Hindlimb muscle (tissue), 1 donor: ENCODE measurements around the gene NCOA5. TPM values are rescaled to one million over a fixed set of nuclear protein-coding genes. Genes with fewer than 3 reads are reported as not detected.

Experiments
- DNase-seq: peaks from one replicate; pipeline ENCODE4 v3.0.0-alpha.2; 2013
- polyA plus RNA-seq: library from polyadenylated mRNA; unstranded; fragments of 120-200 nt; gene quantifications from one replicate; pipeline ENCODE4 v1.2.1, GENCODE V29; 2013; ENCODE audit not compliant: insufficient read length

Gene NCOA5
- polyA plus RNA-seq, 1 donor = 36.6 TPM

DNA sequence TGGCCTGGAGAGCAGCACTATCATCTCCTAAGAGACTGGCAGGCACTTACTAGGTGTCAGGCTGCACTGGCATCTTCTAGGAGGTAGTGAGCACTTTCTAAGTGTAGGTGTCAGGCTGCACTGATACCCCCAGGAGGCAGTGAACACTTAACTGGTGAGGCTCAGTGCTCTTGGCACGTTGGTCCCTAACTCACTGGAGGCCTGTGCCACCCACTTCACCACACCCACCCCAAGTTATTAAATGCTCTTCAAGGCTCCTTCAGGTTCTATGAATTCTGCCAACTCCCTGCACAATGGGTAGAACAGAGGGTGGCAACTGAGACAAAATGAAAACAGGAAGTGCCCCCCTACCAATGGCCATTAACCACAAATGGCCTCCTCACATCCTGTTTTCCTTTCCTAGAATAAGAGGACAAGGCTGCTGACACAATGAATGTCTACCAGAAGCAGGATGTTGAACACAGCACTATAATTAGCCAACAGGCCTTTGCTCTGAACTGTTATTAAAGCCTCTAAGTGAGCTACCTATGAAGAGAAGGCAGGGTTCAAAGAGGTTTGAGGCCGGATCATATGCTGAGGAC lies 29.4 kb downstream of the NCOA5 start:
- no peak for DNase-seq

DNA sequence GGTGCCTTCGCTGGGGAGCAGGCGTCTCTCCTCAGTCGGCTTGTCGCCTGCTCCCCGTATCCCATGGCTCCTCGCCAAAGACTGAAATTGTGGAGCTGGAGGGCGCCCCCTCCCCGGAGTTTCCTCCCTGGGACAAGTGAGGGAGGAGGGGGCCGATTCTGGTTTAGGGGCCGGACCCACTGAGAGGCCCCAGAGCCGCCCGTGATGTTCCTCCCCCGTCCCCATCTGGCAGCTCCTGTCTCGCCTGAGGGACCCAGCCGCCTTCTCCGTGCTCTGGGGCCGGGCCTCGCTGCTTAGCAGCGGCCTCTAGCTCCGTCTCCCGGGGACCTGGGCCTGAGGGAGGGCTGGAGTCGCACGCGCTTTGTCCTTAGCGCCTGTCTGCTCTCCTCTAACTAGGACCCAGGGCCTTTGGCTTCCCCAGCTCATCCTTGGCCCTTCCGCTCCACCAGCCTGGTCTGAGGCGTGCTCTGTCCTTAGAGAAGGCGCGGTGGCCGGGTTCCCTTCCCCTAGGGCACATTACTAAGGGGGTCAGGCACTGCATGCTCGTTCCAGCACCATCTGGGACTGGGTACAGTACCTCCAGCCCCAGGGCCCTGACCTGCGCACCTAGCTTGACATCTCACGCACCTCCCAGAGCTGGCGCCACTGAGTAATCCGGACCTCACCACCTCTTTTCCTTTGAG lies 31.0 kb downstream of the NCOA5 start:
- no peak for DNase-seq

DNA sequence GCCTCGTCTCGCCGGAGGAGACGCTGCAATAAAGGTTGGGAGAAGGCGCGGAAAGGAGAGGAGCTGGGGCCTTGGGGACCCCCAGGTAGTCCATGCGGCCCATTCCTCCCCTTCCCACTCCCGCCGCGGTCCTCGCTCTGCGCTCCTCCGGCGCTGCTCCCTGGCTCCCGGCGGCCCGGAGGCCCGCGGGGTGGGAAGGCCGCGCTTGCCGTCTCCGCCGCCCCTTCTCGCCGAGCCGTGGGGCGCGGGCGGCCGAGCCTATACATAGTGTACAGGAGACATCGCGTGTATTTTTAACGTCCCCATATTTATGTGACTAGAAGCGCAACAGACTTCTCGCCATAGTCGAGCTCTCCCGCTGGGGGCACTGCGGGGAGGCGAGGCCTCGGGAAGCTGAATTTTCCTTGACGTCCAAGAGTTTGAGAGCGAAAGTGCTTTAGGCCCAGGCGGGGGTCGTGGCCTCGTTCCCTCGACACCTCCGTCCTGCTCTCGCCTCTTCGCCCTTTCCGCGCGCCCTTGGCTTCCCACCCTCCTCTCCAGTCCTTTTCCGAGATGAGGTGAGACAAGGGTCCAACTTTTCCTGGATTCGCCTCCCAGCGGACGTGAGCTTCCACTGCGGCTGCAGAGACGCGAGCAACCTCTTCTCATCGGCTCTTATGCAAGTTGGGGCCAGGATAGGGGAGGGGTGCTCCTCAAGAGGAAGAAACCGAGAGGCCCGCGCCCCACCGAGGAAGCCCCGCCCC lies 31.7 kb downstream of the NCOA5 start:
- DNase-seq = peak; percentile 33

DNA sequence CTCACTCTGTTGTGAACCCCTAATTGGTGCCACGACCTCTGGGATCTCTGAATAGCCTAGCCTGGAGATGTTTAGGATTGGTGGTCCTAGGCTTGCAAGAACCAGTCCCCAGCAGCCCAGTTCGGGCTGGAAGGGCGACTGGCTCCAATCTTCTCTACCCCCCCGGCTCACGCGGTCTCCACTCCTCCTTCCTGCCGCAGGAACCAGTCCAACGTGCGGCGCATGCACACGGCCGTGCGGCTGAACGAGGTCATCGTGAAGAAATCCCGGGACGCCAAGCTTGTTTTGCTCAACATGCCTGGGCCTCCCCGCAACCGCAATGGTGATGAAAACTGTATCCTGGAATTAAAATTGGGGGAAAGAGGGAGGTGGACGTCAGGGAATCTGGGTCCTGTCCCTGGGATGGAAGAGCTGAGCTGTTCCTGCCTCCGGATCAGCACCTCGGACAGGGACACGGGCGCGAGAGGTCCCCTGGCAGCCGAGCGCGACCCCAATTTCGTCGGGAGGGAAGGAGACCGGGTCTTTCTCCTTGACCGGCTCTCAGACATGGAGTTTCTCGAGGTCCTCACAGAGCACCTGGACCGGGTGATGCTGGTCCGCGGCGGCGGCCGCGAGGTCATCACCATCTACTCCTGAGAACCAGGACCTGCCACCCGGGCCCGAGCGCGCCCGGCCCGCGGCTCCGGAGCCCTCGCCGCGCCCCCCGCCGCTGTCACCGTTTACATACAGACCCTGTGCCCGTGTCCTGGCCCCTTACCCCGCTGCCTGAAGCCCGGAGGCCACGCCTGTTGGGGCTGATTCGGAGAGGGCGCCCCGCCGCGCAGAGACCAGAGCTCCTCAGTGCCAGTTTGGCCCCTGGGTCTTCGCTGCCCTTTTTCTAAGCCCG lies 32.5 kb downstream of the NCOA5 start:
- peak; percentile 77 for DNase-seq

DNA sequence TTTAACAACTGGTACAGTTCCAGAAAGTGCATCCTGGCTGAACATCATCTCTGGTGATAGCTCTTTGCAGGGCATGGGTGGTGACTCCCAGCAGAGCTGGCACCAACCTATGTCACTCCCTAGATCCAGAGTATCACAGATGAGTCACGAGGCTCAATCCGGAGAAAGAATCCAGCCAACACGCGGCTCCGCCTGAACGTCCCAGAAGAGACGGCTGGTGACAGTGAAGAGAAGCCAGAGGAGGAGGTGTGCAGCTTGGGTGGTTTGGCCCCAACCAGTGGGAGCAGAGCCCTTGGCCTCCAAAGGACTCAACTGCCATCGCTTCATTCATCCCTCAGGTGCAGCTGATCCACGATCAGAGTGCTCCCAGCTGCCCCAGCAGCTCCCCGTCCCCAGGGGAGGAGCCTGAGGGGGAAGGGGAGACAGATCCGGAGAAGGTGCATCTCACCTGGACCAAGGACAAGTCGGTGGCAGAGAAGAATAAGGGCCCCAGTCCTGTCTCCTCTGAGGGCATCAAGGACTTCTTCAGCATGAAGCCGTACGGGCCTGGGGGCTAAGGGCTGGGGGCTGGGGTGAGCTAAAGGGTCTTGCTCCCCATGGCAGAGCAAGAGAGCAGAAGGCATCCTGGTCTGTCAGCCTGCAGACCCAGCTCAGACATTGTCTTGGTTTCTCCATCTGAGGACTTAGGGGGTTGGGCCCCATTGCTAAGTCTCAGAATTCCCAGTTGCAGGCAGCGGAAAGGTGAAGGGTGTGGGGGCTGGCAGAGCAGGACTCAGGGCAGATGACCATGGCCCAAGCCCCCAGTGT lies 33.5 kb downstream of the NCOA5 start:
- DNase-seq = no peak

DNA sequence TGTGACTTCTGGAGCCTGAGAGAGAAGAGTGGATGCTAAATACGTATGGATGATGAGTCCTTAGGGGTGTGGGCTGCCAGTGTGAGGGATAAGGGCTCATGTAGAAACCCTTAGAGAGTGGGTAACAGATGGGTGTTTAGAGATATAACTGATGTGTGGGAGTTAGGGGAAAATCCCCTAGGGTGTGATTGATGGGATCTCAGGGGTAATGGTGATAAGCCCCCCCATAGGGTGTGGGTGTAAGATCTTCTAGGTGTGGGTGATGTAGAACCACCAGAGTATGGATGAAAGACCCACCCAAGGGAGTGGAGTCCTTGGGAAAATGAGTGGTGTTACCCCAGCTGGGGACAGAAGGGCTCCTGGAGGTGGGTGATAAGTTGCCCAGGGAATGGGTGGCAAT lies 34.5 kb downstream of the NCOA5 start:
- no peak for DNase-seq

DNA sequence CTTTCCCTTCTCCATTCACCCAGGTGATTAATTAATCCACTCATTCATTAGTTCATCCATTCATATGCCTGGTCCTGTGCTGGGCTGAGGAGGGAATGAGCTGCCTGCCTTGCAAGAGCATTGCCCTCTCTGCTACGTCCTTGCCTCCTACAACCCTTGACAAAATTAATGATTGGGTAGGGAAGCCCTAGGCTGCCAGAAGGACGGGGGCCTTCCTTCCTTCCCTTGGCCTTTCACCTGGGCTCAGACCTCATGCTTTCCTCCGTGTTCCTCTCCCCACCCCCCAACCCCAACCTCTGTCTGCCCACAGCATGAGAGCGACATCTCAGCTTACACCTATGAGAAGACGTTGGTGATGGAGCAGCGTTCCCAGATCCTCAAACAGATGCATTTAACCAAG lies 35.2 kb downstream of the NCOA5 start:
- DNase-seq = no peak

DNA sequence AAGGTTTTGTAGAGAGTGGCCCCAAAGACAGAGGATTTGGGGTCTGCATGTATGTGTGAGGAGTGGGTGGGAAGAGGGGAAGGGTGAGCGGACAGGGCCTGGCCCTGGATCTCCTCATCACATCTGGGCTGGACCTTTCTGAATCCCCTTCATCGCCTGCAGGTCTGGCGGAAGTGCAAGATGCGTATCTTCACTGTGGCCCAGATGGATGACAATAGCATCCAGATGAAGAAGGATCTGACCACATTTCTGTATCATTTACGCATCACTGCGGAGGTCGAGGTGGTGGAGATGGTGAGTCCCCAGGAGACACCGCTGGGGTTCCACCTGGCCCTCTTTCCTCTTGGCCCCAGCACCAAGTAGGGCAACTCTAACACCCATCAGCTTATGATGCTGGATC lies 36.3 kb downstream of the NCOA5 start:
- no peak for DNase-seq

DNA sequence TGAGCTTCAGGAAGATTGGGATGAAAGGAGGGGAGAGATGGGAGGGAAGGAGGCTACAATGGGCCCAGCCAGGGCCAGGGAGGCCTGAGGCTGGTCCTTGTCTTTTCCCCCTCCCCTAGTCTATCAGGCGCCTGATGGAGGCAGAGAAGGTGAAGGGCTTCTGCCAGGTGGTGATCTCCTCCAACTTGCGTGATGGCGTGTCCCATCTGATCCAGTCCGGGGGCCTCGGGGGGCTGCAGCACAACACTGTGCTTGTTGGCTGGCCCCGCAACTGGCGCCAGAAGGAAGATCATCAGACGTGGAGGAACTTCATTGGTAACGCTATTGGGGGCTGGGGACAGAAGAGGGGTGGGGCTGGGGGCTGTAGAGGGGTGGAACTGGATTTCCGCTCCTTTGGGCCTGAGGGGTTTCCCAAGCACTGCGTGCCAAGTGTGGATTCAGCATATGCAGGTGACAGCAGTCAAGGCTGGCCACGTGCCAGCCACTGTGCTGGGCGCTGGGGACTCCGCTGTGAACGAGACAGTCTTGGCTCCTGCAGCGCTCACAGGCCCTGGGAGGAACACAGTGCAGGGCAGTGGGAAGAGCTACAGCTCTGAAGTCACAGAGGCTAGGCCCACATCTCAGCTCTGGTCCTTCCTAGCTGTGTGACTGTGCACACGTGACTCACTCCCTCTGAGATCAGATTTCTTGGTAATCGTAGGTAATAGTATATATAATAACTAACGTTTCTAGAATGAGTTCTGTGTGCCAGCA lies 38.0 kb downstream of the NCOA5 start:
- no peak for DNase-seq

DNA sequence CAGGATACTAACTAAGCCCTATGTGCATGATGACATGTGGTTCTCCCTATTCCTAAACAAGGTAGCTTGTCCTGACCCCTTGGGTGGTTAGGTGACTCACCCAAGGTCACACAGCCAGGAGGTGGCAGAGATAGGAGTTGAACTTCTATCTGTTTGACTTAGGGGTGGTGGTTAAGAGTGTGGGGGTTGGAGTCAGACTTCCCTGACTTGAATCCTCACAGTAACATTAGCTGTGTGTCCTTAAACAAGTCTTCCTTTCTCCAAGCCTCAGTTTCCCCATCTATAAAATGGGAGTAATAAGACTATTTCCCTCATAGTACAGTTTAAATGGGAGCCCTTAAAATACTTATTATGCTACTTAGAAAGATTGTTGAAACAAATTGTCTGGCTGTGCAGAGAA lies 38.9 kb downstream of the NCOA5 start:
- DNase-seq = no peak

DNA sequence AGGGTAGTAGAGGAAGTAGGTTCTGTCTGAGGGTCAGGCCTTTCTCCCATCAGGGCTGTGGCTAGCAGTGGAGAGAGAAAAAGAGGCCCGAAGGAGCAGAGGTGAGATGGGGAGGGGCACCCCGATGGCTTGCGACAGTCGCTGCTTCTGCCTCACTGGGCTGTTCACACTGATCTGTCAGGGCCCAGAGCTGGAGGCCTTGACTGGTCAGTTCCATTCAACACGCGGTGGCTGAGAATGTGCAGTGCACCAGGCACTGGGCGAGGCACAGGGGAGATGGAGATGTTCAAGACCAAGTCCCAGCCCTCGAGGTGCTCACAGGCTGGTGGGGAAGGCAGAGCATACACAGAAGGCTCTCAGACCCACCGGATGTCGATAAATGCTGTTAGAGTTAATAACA lies 39.3 kb downstream of the NCOA5 start:
- no peak for DNase-seq

DNA sequence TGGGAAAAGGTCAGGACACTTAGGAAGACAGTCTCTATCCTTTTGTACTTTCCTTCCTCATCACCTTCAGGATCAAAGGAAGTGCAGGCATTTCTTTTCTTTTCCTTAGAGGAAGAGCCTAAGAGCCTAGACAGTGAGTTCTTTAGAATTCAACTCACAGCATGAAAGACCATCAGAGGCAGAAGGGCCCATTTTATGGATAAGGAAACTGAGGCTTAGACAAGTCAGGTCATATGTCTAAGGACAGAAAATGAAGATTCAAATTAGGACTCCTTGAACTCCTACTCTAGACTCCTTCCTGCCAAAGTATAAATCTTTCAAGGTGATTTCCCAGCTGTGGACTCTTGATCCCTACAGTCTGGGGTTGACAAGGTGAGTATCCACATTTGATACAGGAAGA lies 39.9 kb downstream of the NCOA5 start:
- no peak for DNase-seq

DNA sequence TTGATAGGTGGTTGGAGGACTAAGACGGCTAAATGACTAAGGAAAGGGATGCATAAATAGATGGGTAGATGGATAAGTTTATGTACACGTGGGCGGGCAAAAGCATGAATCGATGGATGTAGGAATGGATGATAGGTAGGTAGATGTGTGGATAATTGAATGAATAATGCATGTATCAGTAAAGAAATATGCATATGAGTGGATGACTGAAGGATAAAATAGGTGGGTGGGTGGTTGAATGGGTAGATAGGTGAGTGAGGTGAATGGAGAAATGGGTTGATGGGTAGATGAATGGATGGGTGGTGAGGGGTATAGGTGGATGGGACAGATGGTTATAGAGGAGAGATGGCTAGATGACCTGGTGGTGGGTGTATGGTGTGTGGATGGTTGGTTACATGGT lies 40.6 kb downstream of the NCOA5 start:
- DNase-seq = no peak

DNA sequence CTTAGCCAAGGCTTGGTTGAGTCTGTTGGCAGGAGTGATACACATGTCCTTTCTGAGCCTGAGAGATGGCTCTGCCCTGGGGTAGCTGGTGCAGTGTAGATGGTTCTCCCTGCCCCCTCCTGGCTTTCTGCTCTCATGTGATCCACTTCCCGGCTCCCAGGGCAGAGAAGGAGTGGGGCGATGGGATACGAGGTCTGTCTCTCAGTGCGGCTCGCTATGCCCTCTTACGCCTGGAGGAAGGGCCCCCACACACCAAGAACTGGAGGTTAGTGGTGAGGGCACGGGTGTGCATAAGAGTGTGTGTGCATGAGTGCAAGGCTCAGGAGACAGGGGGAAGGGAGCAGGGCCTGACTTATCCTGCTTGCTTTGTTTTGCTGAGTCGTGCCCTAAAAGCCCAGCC lies 41.9 kb downstream of the NCOA5 start:
- DNase-seq = no peak

DNA sequence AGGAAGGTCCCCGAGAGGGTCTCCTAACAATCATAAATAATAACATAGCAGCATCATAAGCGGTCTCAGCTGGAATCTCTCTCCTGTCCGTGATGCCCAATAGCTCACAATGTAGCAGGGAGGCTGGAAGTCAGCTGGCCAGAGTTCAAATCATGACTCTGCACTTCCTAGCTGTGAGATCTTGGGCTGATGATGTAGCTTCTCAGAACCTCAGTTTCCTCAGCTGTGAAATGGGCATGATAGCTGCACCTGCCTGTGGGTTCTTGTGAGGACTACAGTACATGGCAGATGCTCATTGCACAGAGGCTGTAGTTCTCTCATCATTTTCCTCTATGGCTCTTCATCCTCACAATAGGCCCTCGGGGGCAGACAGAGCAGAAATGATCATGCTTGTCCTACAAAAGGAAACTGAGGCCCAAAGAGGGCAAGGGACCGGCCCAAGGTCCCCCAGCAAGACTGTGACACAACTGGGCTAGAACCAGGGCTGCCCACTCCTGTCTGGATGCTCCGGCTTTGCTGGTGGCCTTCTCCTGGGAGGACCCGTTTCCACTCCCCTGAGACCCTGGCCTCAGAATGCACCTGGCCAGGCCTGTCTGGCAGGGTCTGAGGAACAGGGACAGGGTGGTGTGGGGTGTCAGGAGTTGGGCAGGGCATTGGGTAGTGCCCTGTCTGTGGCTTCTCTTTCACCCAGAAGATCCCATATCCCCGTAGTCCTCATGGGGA lies 43.0 kb downstream of the NCOA5 start:
- no peak for DNase-seq

DNA sequence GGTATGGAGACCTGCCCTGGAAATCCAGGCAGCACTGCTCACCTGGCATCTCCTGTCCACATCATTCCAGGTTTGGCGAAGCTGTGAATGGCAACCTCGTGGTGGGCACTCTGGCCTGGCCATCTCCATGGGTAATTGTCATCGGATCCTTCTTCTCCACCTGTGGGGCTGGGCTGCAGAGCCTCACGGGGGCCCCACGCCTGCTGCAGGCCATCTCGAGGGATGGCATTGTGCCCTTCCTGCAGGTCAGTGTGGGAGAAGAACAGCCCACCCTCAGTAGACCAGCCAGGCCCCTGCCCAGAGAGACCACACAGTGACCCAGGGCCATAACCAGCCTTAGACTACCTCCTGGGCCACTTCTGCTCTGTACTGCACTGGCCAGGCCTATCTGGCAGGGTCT lies 44.9 kb downstream of the NCOA5 start:
- no peak for DNase-seq

DNA sequence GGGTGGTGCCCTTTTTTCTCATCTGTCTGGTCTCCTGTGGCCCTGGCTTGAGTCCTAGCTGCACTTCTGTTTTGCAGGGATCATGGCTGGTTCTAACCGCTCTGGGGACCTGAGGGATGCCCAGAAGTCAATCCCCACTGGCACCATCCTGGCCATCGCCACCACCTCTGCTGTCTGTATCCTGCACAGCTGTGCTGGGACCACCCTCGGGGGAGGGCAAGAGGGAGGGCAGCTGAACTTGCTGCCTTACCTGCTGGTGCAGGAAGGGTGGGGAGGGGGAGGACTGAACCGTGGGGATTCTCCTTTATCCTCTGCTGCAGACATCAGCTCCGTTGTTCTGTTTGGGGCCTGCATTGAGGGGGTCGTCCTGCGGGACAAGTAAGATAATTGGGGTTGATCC lies 46.2 kb downstream of the NCOA5 start:
- no peak for DNase-seq

DNA sequence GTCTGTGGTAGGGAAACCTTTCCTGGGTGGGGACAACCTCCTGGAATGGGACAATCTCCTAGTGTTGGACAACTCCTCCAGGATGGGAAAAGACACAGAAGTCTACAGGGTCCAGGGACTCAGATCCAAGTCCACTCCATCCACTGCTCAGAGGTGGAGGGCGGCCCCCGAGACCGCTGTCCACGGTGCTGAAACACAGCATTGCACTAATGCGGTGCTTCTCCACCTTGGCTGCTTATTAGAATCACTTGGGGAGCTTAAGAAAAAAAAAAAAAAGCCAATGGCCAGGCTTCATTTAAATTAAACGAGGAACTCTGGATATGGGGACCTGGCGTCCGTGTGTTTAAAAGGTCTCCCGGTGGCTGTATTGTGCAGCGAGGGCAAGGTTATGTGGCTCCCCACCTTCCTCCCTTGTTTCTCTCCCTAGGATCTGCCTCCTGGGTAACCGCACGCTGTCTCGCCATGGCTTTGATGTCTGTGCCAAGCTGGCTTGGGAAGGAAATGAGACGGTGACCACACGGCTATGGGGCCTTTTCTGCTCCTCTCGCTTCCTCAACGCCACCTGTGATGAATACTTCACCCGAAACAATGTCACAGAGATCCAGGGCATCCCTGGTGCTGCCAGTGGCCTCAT lies 48.7 kb downstream of the NCOA5 start:
- peak; percentile 42 for DNase-seq

DNA sequence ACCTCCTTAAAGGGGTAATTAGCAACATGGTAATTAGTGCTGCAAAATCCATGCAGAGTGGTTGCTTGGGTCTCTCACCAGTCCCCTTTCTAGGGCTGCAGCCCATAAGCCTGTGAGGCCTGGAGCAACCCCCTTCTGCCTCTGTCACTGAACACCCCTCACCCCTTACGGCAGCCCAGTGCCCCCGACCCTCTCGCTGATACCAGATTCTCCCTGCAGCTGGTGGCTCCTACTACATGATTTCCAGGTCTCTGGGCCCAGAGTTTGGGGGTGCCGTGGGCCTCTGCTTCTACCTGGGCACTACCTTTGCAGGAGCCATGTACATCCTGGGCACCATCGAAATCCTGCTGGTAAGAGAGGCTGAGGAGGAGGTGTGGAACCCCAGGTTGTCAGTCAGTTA lies 52.7 kb downstream of the NCOA5 start:
- DNase-seq = no peak

DNA sequence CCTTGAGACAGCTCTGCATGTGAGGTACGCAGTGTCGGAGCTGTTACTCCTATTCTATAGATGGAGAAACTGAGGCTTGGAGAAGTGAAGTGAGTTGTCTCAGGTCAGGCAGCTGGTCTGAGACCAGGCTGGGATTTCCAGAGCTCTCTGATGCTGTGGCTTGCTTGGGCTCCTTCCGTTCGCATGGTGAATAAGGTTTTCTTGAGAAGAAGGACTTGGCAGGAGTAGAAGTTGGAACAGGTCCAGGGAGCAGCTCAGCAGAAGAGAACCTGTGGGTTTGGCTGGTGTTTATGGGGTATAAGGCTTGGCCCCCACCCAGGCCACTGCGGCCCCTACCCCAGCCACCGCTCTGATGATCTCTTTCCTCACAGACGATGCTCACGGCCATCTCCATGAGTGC lies 53.4 kb downstream of the NCOA5 start:
- DNase-seq = no peak
